Esophagus squamous epithelium (tissue), 4 donors: ENCODE measurements around the gene RNF32.

Source experiments
- CTCF ChIP-seq, 6 experiments: fragments of 450-650 bp in 4 of 6; fragments of 200-600 bp in 2 of 6; sonication (generic) in 2 of 6; IDR thresholded peaks; one replicate each; pipeline ENCODE4 v1.5.1; 2016 to 2019; ENCODE audit warnings: antibody characterized with exemption in 6 of 6, mild to moderate bottlenecking in 4 of 6, moderate library complexity in 4 of 6
- POLR2A ChIP-seq, 4 donors: fragments of 450-650 bp; IDR thresholded peaks; one replicate each; pipeline ENCODE4 v1.6.1; 2017; ENCODE audit warnings: antibody characterized with exemption in 4 of 4, mild to moderate bottlenecking in 4 of 4, moderate library complexity in 3 of 4

GRCh38 chr7:156675721-156676120, 35.1 kb downstream of the RNF32 start:
- TF ChIP-seq CTCF (IDR thresholded peaks at IDR 0.05) (no peak), POLR2A (IDR thresholded peaks at IDR 0.05) (no peak)
